ENCODE data around the gene PEX6.
"Not testable (repeated sequence)": the region's sequence is repeated elsewhere in the genome, so short reads cannot be mapped to it uniquely, and the experiment has no call there.

PEX6 gene

DNA sequence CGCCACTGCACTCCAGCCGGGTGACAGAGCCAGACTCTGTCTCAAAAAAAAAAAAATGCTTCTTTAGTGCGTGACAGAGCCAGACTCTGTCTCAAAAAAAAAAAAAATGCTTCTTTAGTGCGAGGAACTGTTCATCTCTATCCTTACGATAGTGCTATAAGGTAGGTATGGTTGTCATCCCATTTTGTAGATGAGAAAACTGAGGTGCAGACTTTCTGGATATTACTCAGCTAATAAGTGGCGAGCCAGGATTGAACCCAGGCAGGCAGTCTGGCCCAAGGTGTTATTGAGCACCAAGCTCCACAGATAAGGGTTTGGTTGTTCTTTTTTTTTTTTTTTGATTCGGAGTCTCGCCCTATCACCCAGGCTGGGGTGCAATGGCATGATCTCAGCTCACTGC, 22.9 kb upstream of the PEX6 start:
- no peak for TF ChIP-seq CTCF (conservative IDR thresholded peaks at IDR 0.05; ENCODE audit: low read depth, low read length)
- no peak for DNase-seq (ENCODE audit: low read depth)
- no peak overlapping the region for H3K4me3 ChIP-seq (ENCODE audit: low read depth, low read length)

- DNase-seq (ENCODE audit: low read depth); H3K4me3 ChIP-seq (ENCODE audit: low read depth, low read length): not testable (repeated sequence)
Observed at GRCh38 chr6:42998205-42998604, 19.2 kb upstream of the PEX6 start.

DNA sequence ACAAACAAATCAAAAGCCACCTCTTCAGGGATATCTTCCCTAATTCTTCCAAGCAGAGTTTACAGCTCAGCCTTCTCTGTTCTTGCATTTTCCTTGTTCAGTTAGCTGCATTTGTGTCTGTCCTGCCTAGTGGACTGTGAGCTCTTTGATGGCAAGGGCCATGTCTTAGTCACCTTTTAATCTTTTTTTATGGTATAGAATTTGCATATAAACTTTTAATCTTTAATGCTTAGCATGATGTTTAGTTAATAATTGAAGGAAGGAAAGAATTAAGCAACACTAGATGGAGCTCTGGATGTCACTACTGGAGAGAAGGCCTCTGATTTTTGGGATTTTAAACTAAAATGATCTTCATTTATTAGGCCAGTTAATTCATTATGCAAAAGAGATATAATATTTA, 17.5 kb upstream of the PEX6 start:
- no peak for TF ChIP-seq CTCF (conservative IDR thresholded peaks at IDR 0.05; ENCODE audit: low read depth, low read length)
- no peak for DNase-seq (ENCODE audit: low read depth)
- no peak overlapping the region for H3K4me3 ChIP-seq (ENCODE audit: low read depth, low read length)

DNA sequence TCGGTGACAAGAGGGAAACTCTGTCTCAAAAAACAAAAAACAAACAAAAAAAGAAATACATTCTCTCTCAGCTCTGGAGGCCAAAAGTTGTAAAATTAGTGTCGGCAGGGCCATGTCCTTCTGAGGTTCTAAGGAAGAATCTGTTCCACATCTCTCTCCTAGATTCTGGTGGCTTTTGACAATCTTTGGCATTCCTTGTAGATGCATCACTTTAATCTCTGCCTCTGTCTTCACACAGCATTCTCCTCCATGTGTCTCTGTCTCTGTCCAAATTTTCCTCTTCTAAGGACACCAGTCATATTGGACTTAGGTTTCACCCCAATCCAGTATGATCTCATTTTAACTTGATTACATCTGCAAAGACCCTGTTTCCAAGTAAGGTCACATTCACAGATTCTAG, 14.5 kb upstream of the PEX6 start:
- no peak overlapping the region for H3K4me3 ChIP-seq (ENCODE audit: low read depth, low read length)
- no peak for DNase-seq (ENCODE audit: low read depth)
- no peak for TF ChIP-seq CTCF (conservative IDR thresholded peaks at IDR 0.05; ENCODE audit: low read depth, low read length)

DNA sequence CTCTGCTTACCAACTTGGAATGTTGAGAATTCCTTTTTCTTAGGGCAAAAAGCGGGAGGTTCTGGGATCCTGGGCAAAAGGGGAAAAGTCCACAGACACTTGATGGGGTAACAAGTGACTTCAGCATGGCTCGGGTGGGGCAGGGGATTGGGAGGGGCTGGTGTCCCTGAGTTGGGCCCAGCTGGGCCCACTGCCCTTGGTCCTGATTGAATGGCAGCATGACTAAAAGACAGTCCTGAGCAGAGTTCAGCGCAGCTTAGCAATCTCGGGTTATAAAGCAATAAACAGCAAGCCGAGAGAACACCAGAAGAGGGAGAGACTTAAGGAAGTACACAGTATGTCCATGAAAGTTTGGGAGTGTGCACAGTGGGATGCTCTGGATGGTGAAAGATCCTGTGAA, 10.9 kb upstream of the PEX6 start:
- DNase-seq (ENCODE audit: low read depth), result no peak
- H3K4me3 ChIP-seq (ENCODE audit: low read depth, low read length), result no peak overlapping the region
- no peak for TF ChIP-seq CTCF (conservative IDR thresholded peaks at IDR 0.05; ENCODE audit: low read depth, low read length)

DNA sequence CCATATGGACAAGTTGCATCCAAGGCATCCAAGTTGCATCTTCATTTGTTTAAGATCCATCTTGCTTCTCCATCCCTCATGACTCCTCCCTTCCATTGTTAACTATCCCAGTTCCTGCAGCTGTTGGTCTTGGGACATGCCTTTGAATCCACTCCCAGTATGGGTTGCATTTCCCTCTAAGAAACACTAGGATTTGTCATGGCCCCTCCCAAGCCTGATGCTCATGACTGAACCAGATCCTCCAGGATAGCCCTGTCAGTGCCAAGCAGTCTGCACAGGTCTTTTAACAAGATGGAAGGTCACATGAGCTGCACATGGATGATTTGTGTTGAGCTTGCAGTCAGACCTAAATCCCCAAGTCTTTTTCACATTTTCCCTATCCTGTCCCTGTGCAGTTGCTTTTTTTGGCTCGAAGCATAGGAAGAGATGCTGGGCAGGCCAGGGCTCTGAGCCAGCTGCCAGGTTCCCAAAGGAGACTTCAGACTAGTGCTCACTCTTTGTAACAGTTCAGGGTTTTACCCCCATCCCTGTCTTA, 9.6 kb upstream of the PEX6 start:
- no peak for TF ChIP-seq CTCF (conservative IDR thresholded peaks at IDR 0.05; ENCODE audit: low read depth, low read length)
- H3K4me3 ChIP-seq (ENCODE audit: low read depth, low read length), result no peak overlapping the region
- DNase-seq (ENCODE audit: low read depth), result no peak

DNA sequence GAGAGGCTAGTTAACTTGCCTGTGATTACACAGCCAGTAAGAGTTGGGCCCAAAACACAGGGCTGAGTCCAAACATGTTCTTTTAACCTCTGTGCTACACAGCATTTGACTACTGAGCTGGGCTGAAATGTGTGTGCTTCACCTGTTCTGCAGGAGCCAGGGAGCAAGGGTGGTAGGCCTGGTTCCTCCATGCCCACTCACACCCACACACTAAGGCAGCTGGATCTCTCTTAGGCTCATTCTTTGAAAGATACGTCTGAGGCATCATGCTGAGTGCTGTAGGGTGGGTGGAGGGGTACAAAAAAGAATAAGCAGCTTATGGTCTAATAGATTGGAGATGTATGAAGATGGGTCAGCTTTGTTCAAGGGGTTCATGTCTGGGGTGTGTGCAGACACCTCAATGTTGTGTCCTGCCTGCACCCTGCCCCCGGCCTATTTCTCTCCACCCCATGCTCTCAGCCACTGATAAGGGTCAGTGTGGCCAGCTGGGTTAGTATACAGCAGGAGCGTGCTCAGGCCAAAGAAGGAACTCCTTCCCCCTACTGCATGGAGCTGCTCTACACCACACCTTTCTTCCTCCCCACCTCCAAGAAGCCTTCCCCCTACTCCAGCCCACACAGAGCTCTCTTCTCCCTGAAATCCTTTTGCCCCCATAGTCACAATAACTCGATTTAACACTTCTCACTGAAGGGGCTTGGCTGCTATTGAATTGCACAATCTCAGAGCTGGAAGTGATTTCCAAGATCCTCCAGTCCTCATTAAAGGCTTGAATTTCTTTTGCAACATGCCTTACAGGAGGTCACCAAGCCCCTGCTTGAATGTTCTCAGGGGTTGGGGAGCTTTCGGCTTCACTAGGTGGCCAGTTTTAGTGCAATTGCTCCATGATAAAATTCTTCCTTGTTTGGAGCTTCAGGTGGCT, 8.8 kb upstream of the PEX6 start:
- DNase-seq (ENCODE audit: low read depth), result no peak
- no peak overlapping the region for H3K4me3 ChIP-seq (ENCODE audit: low read depth, low read length)
- TF ChIP-seq CTCF (conservative IDR thresholded peaks at IDR 0.05; ENCODE audit: low read depth, low read length), result no peak
